Measurements from ENCODE around the gene RMND5B. TPM values are rescaled to one million over a fixed set of nuclear protein-coding genes. Genes with fewer than 3 reads are reported as not detected.

The RMND5B gene
- total and polyA plus RNA-seq, 10 of the 15 experiments (the other 5 are each of a cell fraction or from before 2014, with no cell fraction given): 1.6 to 50.7 (median 30.9) TPM

- H3K4me3 ChIP-seq: no peak overlapping the region
- no peak overlapping the region for H2AFZ ChIP-seq (ENCODE audit: control insufficient read depth, low read depth, low read length)
- H3K27me3 ChIP-seq (replicated peaks in 1 of 2; ENCODE audit: control insufficient read depth in 2 of 2, insufficient read depth in 2 of 2, low read length in 1 of 2): peaks cover 0 to 5% of the 10 kb centered on the region in 2 experiments; a peak in 3 of 4 replicates
- in situ Hi-C loops (cut with MboI) (no loop called here), intact Hi-C loops (cut with micrococcal nuclease; ENCODE audit: unreplicated experiment) (no loop called here)
- RAD21 ChIA-PET (ENCODE audit: unreplicated experiment): no interaction called here
- SMC1A ChIA-PET (ENCODE audit: uncharacterized antibody, unreplicated experiment): no interaction called here
- 25% methylated on average over 7 of the region's 7 CpGs for WGBS (ENCODE audit: insufficient coverage, insufficient replicate concordance, low lambda C conversion rate, missing lambda C conversion rate)
- no peak for ATAC-seq
- no peaks in the 10 kb centered on the region for H3K4me1 ChIP-seq (ENCODE audit: control insufficient read depth, insufficient read depth, low read length)
- no peaks in the 10 kb centered on the region for H3K36me3 ChIP-seq (ENCODE audit: control insufficient read depth in 2 of 2, insufficient read depth in 2 of 2, low read length in 1 of 2)
- no peaks in the 10 kb centered on the region for H3K9me3 ChIP-seq (replicated peaks; ENCODE audit: control insufficient read depth, insufficient read depth, low read length)
- POLR2A ChIA-PET: no interaction called here
- DNase-seq (ENCODE audit: low read depth, low spot score): no peak
- BruUV-seq (replicated peaks): no TSS peak
- CTCF ChIA-PET: no interaction called here
- no peaks in the 10 kb centered on the region for H4K20me1 ChIP-seq (ENCODE audit: control insufficient read depth, insufficient read depth)
- no peak for FAIRE-seq
- H3K4me2 ChIP-seq (ENCODE audit: control insufficient read depth, insufficient read depth): no peak overlapping the region
- H3K9ac ChIP-seq (ENCODE audit: control insufficient read depth, insufficient read depth, low read length): no peak overlapping the region
- TF ChIP-seq ZSCAN29 (IDR thresholded peaks at IDR 0.05) (no peak), RUNX3 (IDR thresholded peaks at IDR 0.05; ENCODE audit: low read length) (no peak), SPI1 (IDR thresholded peaks at IDR 0.05; ENCODE audit: borderline replicate concordance, insufficient read depth, low read depth, low read length) (no peak), KAT2A (conservative IDR thresholded peaks at IDR 0.05; ENCODE audit: control insufficient read depth, low read depth, low read length) (no peak), MXI1 (IDR thresholded peaks at IDR 0.05; ENCODE audit: low read depth, low read length) (no peak)
- no peak overlapping the region for H3K27ac ChIP-seq (ENCODE audit: control insufficient read depth, insufficient read depth)
- no peaks in the 10 kb centered on the region for H3K79me2 ChIP-seq (ENCODE audit: control insufficient read depth, insufficient read depth, low read length)
These were observed 62.0 kb downstream of the RMND5B start for GRCh38 chr5:178192787-178193186.

- no TSS peak for BruUV-seq (replicated peaks)
- peaks cover 0 to 5% of the 10 kb centered on the region in 2 experiments; a peak in 3 of 4 replicates for H3K27me3 ChIP-seq (replicated peaks in 1 of 2; ENCODE audit: control insufficient read depth in 2 of 2, insufficient read depth in 2 of 2, low read length in 1 of 2)
- no peak overlapping the region for H3K9ac ChIP-seq (ENCODE audit: control insufficient read depth, insufficient read depth, low read length)
- FAIRE-seq: no peak
- no peak overlapping the region for H3K4me2 ChIP-seq (ENCODE audit: control insufficient read depth, insufficient read depth)
- in situ Hi-C loops (cut with MboI) (no loop called here), intact Hi-C loops (cut with micrococcal nuclease; ENCODE audit: unreplicated experiment) (no loop called here)
- no peaks in the 10 kb centered on the region for H3K9me3 ChIP-seq (replicated peaks; ENCODE audit: control insufficient read depth, insufficient read depth, low read length)
- POLR2A ChIA-PET: interaction anchor here (0.6 kb wide), 1 partner anchor 980 kb away, joined by 4 read pairs; no protein-coding TSS in a partner anchor
- WGBS (ENCODE audit: insufficient coverage, insufficient replicate concordance, low lambda C conversion rate, missing lambda C conversion rate): 21% methylated on average over 8 of the region's 8 CpGs
- no peak overlapping the region for H3K27ac ChIP-seq (ENCODE audit: control insufficient read depth, insufficient read depth)
- no peak for ATAC-seq
- SMC1A ChIA-PET (ENCODE audit: uncharacterized antibody, unreplicated experiment): no interaction called here
- no peak overlapping the region for H3K4me3 ChIP-seq
- H3K4me1 ChIP-seq (ENCODE audit: control insufficient read depth, insufficient read depth, low read length): no peaks in the 10 kb centered on the region
- H3K36me3 ChIP-seq (ENCODE audit: control insufficient read depth in 2 of 2, insufficient read depth in 2 of 2, low read length in 1 of 2): no peaks in the 10 kb centered on the region
- no peaks in the 10 kb centered on the region for H4K20me1 ChIP-seq (ENCODE audit: control insufficient read depth, insufficient read depth)
- CTCF ChIA-PET: no interaction called here
- H2AFZ ChIP-seq (ENCODE audit: control insufficient read depth, low read depth, low read length): no peak overlapping the region
- RAD21 ChIA-PET (ENCODE audit: unreplicated experiment): no interaction called here
- no peak for DNase-seq (ENCODE audit: low read depth, low spot score)
- no peaks in the 10 kb centered on the region for H3K79me2 ChIP-seq (ENCODE audit: control insufficient read depth, insufficient read depth, low read length)
- TF ChIP-seq NFXL1 (IDR thresholded peaks at IDR 0.05; ENCODE audit: borderline replicate concordance) (no peak), CHD4 (IDR thresholded peaks at IDR 0.05) (no peak), RCOR1 (conservative IDR thresholded peaks at IDR 0.05; ENCODE audit: low read depth, low read length) (no peak), CBX5 (IDR thresholded peaks at IDR 0.05; ENCODE audit: low read depth) (no peak), TCF12 (IDR thresholded peaks at IDR 0.05; ENCODE audit: low read depth, low read length) (no peak), EP300 (IDR thresholded peaks at IDR 0.05; ENCODE audit: borderline replicate concordance in 1 of 2, control insufficient read depth in 1 of 2, low read depth in 2 of 2, low read length in 2 of 2) (no peak), NFIC (IDR thresholded peaks at IDR 0.05; ENCODE audit: low read depth, low read length) (no peak), KAT2A (conservative IDR thresholded peaks at IDR 0.05; ENCODE audit: control insufficient read depth, low read depth, low read length) (no peak), RBBP5 (conservative IDR thresholded peaks at IDR 0.05) (no peak), EZH2 (IDR thresholded peaks at IDR 0.05; ENCODE audit: borderline replicate concordance, control insufficient read depth, low read depth, low read length) (no peak), REST (IDR thresholded peaks at IDR 0.05; ENCODE audit: low read depth, low read length) (no peak), SRF (IDR thresholded peaks at IDR 0.05; ENCODE audit: low read depth in 2 of 2, low read length in 2 of 2) (no peak)
These were observed 62.5 kb downstream of the RMND5B start for GRCh38 chr5:178193251-178193809.

Data from GM12878 (cell line).